H1 (cell line): ENCODE data around the gene FAM151A. TPM values are rescaled to one million over a fixed set of nuclear protein-coding genes. Genes with fewer than 3 reads are reported as not detected.

ENCODE experiments used
- CTCF ChIP-seq, 3 experiments: IDR thresholded peaks; 1 replicate in 2 of 3; 2 replicates in 1 of 3; pipeline versions ENCODE4 v1.5.1 to v1.6.1; 2011; ENCODE audit warnings: low read length in 3 of 3, mild to moderate bottlenecking in 3 of 3, inconsistent platforms in 2 of 3, low read depth in 1 of 3, moderate library complexity in 1 of 3; ENCODE audit not compliant: insufficient read depth in 1 of 3; ENCODE audit errors: control extremely low read depth in 1 of 3
- RBBP5 ChIP-seq: IDR thresholded peaks from 2 replicates; pipeline ENCODE4 v1.7.1; 2012; ENCODE audit warnings: low read depth, mild to moderate bottlenecking, inconsistent platforms, low read length, moderate library complexity, borderline replicate concordance
- RNF2 ChIP-seq: fragments of 200-900, 300-1000 bp; sonication (generic); IDR thresholded peaks from 2 replicates; pipeline ENCODE4 v1.7.1; 2016; ENCODE audit warnings: borderline replicate concordance, low read depth, mild to moderate bottlenecking, antibody characterized with exemption, low read length; ENCODE audit not compliant: poor library complexity, severe bottlenecking; ENCODE audit errors: missing control alignments
- polyA plus RNA-seq, 7 experiments: library from polyadenylated mRNA; depleted of rRNA in 3 of 7; stranded (reverse) in 5 of 7; unstranded in 2 of 7; fragments of >200 nt in 5 of 7; fragments of 200-250 nt in 2 of 7; gene quantifications; 1 replicate in 5 of 7; 2 replicates in 1 of 7; 4 replicates in 1 of 7; pipeline versions ENCODE4 v1.2.1 to v1.2.3, GENCODE V29; 2011 to 2013; ENCODE audit warnings: missing spikeins in 2 of 7, mixed read lengths in 2 of 7
- total RNA-seq: library from RNA; stranded (reverse); fragmentation: NEBNext Ultra II Directional; extraction: Animal tissue kit (Norgen Biotek cat#: 25700); gene quantifications from 2 replicates; pipeline ENCODE4 v1.2.1, GENCODE V29; 2021

Gene FAM151A
- total and polyA plus RNA-seq, 2 of the 8 experiments (the other 6 are each of a cell fraction or from before 2014, with no cell fraction given), result not detected

- TF ChIP-seq RBBP5, result no peak
- no peak for TF ChIP-seq RNF2
- TF ChIP-seq CTCF (IDR thresholded peaks at IDR 0.05; ENCODE audit: control extremely low read depth in 1 of 3, insufficient read depth in 1 of 3, low read depth in 1 of 3, low read length in 3 of 3), result no peak
Observed at GRCh38 chr1:54583871-54584270, 39.5 kb downstream of the FAM151A start (continued).
